Keratinocyte (primary cell): ENCODE data around the gene THAP9. TPM values are rescaled to one million over a fixed set of nuclear protein-coding genes. Genes with fewer than 3 reads are reported as not detected.

Experiments used
- DNase-seq: peaks from one replicate; pipeline ENCODE4 v3.0.0-alpha.2; 2011; ENCODE audit warnings: low read depth, missing footprints, low spot score
- FAIRE-seq: peaks from 2 replicates; lab custom pipeline; 2011; peaks lifted over from hg19 to GRCh38; lab: Jason Lieb, UNC
- H2AFZ ChIP-seq: 2 replicates; pipeline ENCODE4 v1.6.0; 2012; ENCODE audit warnings: low read length, control low read depth, inconsistent platforms; ENCODE audit not compliant: control insufficient read depth
- H3K27ac ChIP-seq: 2 replicates; pipeline ENCODE4 v1.5.1; 2011; ENCODE audit warnings: low read length; ENCODE audit not compliant: control insufficient read depth, insufficient read depth
- H3K27me3 ChIP-seq: 3 replicates; pipeline ENCODE4 v1.6.0; 2011; ENCODE audit warnings: low read length; ENCODE audit not compliant: control insufficient read depth, insufficient read depth; ENCODE audit errors: extremely low read depth
- H3K36me3 ChIP-seq, 2 experiments: 2 replicates in 1 of 2; 3 replicates in 1 of 2; pipeline ENCODE4 v1.5.1; 2011; ENCODE audit warnings: low read length in 2 of 2, mild to moderate bottlenecking in 1 of 2; ENCODE audit not compliant: control insufficient read depth in 2 of 2, insufficient read depth in 2 of 2; ENCODE audit errors: extremely low read depth in 1 of 2
- H3K4me1 ChIP-seq: 3 replicates; pipeline ENCODE4 v1.5.1; 2011; ENCODE audit warnings: low read length; ENCODE audit not compliant: control insufficient read depth, insufficient read depth; ENCODE audit errors: extremely low read depth
- H3K4me2 ChIP-seq: 3 replicates; pipeline ENCODE4 v1.6.0; 2011; ENCODE audit warnings: low read depth, low read length; ENCODE audit not compliant: control insufficient read depth, insufficient read depth; ENCODE audit errors: extremely low read depth
- H3K4me3 ChIP-seq, 3 experiments: fragments of 200-600 bp in 1 of 3; sonication (generic) in 1 of 3; 2 replicates in 2 of 3; 3 replicates in 1 of 3; pipeline ENCODE4 v1.5.1; 2011 to 2016; ENCODE audit warnings: low read length in 3 of 3, mild to moderate bottlenecking in 3 of 3, control low read depth in 2 of 3, inconsistent platforms in 1 of 3, low read depth in 1 of 3, mixed read lengths in 1 of 3, mixed run types in 1 of 3, moderate library complexity in 1 of 3; ENCODE audit not compliant: control insufficient read depth in 2 of 3, insufficient read depth in 2 of 3; ENCODE audit errors: extremely low read depth in 1 of 3
- H3K79me2 ChIP-seq: 2 replicates; pipeline ENCODE4 v1.6.0; 2012; ENCODE audit warnings: low read length; ENCODE audit not compliant: control insufficient read depth, insufficient read depth
- H3K9ac ChIP-seq: 3 replicates; pipeline ENCODE4 v1.6.0; 2011; ENCODE audit warnings: low read length; ENCODE audit not compliant: control insufficient read depth, insufficient read depth; ENCODE audit errors: extremely low read depth
- H3K9me1 ChIP-seq: 3 replicates; pipeline ENCODE4 v1.6.0; 2011; ENCODE audit warnings: low read length; ENCODE audit not compliant: control insufficient read depth, insufficient read depth; ENCODE audit errors: extremely low read depth
- H3K9me3 ChIP-seq: 2 replicates; pipeline ENCODE4 v1.5.1; 2012; ENCODE audit warnings: low read depth, low read length; ENCODE audit not compliant: control insufficient read depth
- H4K20me1 ChIP-seq: 3 replicates; pipeline ENCODE4 v1.6.0; 2011; ENCODE audit warnings: low read length; ENCODE audit not compliant: control insufficient read depth, insufficient read depth; ENCODE audit errors: extremely low read depth
- CTCF ChIP-seq, 3 experiments: IDR thresholded peaks in 1 of 3; conservative IDR thresholded peaks in 1 of 3; optimal IDR thresholded peaks in 1 of 3; 2 replicates in 2 of 3; 3 replicates in 1 of 3; pipeline versions ENCODE3 to v1.5.1; 2011; ENCODE audit warnings: low read length in 3 of 3, mild to moderate bottlenecking in 3 of 3, moderate library complexity in 2 of 3, control low read depth in 1 of 3, inconsistent platforms in 1 of 3; ENCODE audit not compliant: insufficient read depth in 2 of 3; ENCODE audit errors: extremely low read depth in 1 of 3
- EZH2 ChIP-seq: IDR thresholded peaks from one replicate; pipeline ENCODE4 v1.6.1; 2012; ENCODE audit warnings: inconsistent platforms, mild to moderate bottlenecking, low read length, moderate library complexity
- dilution Hi-C: fragments of 300-500 bp; cut with MboI; formaldehyde crosslinking; loops from one replicate; pipeline ENCODE4 v1.7.0; 2020; ENCODE audit warnings: low sequenced_read_pairs; ENCODE audit not compliant: extremely low pct_ligation_motif_present
- polyA plus RNA-seq, 5 experiments: library from polyadenylated mRNA; depleted of rRNA in 3 of 5; stranded (reverse) in 3 of 5; stranded (forward) in 1 of 5; unstranded in 1 of 5; fragments of >200 nt; gene quantifications; 1 replicate in 1 of 5; 2 replicates in 3 of 5; 3 replicates in 1 of 5; pipeline versions ENCODE4 v1.2.1 to v1.2.3, GENCODE V29; 2011 to 2012; ENCODE audit warnings: missing spikeins in 2 of 5, low read depth in 1 of 5, low replicate concordance in 1 of 5

Gene THAP9
- polyA plus RNA-seq, 1 donor (not counting 4 experiments of a cell fraction or from before 2014, with no cell fraction given), result 1.9 TPM

GRCh38 chr4:82885410-82885809 is 15.1 kb upstream of the THAP9 start:
- no peak for DNase-seq
- Histone ChIP-seq H3K27ac (peak overlapping the region; percentile 67), H3K4me3 (no peak overlapping the region), H3K9ac (no peak overlapping the region), H3K9me1 (no peaks in the 10 kb centered on the region), H3K4me2 (no peak overlapping the region), H3K9me3 (no peaks in the 10 kb centered on the region), H2AFZ (no peak overlapping the region), H3K79me2 (peaks cover 97% of the 10 kb centered on the region), H3K36me3 (peaks cover 0 to 6% of the 10 kb centered on the region in 2 experiments), H4K20me1 (no peaks in the 10 kb centered on the region), H3K4me1 (peaks cover 32% of the 10 kb centered on the region), H3K27me3 (no peaks in the 10 kb centered on the region)
- no peak for FAIRE-seq
- dilution Hi-C loops, result no loop called here
- TF ChIP-seq CTCF (optimal IDR thresholded peaks at IDR 0.05 in 1 of 3, IDR thresholded peaks at IDR 0.05 in 1 of 3, conservative IDR thresholded peaks at IDR 0.05 in 1 of 3; ENCODE audit: extremely low read depth in 1 of 3, insufficient read depth in 2 of 3, low read length in 3 of 3), result no peak
- TF ChIP-seq EZH2, result no peak

GRCh38 chr4:82886147-82886942 is 14.2 kb upstream of the THAP9 start:
- peaks cover 95% of the 10 kb centered on the region for H3K79me2 ChIP-seq
- no peaks in the 10 kb centered on the region for H3K36me3 ChIP-seq
- H4K20me1 ChIP-seq, result no peaks in the 10 kb centered on the region
- dilution Hi-C loops, result no loop called here
- peak overlapping the region; percentile 71 for H3K4me2 ChIP-seq
- no peaks in the 10 kb centered on the region for H3K9me1 ChIP-seq
- peak overlapping the region; percentile 73 for H3K27ac ChIP-seq
- H3K9me3 ChIP-seq, result no peaks in the 10 kb centered on the region
- no peak overlapping the region for H2AFZ ChIP-seq
- H3K4me1 ChIP-seq, result peaks cover 32% of the 10 kb centered on the region
- peak overlapping the region in 2 of 3 experiments; percentile 25 to 41 for H3K4me3 ChIP-seq
- no peaks in the 10 kb centered on the region for H3K27me3 ChIP-seq
- DNase-seq, result no peak
- FAIRE-seq, result no peak
- TF ChIP-seq CTCF (optimal IDR thresholded peaks at IDR 0.05 in 1 of 3, IDR thresholded peaks at IDR 0.05 in 1 of 3, conservative IDR thresholded peaks at IDR 0.05 in 1 of 3; ENCODE audit: extremely low read depth in 1 of 3, insufficient read depth in 2 of 3, low read length in 3 of 3) (no peak), EZH2 (no peak)
- H3K9ac ChIP-seq, result peak overlapping the region; percentile 30
